ENCODE results near the gene GAL.

The GAL gene

DNA sequence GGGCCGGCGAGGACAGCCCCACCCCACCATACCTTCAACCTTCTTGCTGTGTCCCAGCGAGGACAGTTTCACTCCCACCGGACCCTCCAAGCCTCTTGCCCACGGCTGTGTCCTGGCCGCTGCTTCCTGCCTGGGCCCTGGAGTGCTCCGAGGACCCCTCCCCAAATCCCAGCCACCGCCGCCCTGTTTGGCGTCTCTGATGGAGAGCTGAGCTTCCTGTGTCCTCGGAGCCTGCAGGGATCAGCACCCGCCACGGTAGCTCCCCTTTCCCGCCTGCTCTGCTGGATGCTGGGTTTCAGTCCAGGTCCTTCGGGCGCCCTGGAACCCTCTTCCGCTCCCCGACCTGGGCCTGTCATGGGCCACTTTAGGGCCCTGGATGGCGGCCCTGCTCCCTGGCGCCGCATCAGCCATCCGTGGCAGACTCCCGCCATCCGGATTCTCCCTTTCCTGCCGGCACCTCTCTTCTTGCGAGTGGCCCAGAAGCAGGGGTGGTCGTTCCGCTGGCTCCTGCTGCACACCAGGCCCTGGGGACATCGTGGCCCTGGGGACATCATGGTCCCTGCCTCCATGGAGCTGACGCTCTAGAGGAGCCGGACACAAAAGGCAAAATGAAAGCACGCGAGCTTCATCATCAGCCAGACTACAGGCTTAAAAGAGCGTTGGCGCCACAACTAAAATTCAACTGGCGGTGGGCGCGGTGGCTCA lies 34.3 kb upstream of the GAL start:
- TF ChIP-seq, protein P1, sequence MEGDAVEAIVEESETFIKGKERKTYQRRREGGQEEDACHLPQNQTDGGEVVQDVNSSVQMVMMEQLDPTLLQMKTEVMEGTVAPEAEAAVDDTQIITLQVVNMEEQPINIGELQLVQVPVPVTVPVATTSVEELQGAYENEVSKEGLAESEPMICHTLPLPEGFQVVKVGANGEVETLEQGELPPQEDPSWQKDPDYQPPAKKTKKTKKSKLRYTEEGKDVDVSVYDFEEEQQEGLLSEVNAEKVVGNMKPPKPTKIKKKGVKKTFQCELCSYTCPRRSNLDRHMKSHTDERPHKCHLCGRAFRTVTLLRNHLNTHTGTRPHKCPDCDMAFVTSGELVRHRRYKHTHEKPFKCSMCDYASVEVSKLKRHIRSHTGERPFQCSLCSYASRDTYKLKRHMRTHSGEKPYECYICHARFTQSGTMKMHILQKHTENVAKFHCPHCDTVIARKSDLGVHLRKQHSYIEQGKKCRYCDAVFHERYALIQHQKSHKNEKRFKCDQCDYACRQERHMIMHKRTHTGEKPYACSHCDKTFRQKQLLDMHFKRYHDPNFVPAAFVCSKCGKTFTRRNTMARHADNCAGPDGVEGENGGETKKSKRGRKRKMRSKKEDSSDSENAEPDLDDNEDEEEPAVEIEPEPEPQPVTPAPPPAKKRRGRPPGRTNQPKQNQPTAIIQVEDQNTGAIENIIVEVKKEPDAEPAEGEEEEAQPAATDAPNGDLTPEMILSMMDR (IDR thresholded peaks at IDR 0.05; ENCODE audit: low read depth, low read length), result no peak
- Histone ChIP-seq H3K27ac (no peak overlapping the region), H3K36me3 (no peaks in the 10 kb centered on the region), H3K9me3 (ENCODE audit: severe bottlenecking) (peaks cover 10% of the 10 kb centered on the region), H3K4me3 (ENCODE audit: low read depth, low read length) (no peak overlapping the region), H3K27me3 (ENCODE audit: insufficient read depth, low read depth, severe bottlenecking) (no peaks in the 10 kb centered on the region)
- peak; percentile 30 for DNase-seq

DNA sequence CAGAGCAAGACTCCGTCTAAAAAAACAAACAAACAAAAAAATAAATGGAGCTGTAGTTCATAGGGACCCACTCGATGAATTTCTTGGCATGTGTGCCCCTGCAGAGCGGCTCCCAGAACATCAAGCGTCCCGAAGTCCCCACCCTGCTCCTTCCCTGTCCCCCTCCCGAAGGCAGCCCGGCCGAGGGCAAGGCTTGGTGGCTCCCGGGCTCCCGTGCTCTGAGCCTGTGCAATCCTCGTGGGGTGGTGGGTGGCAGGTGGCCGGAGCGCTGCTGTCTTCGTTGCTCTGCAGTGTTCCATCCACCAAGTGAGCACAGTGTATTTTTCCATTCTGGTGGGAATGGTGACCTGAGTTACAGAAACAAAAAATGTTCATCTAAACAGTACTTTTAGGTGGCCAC lies 33.5 kb upstream of the GAL start:
- Histone ChIP-seq H3K9me3 (ENCODE audit: severe bottlenecking) (peaks cover 12% of the 10 kb centered on the region), H3K4me3 (ENCODE audit: low read depth, low read length) (no peak overlapping the region), H3K36me3 (no peaks in the 10 kb centered on the region), H3K27me3 (ENCODE audit: insufficient read depth, low read depth, severe bottlenecking) (no peaks in the 10 kb centered on the region), H3K27ac (no peak overlapping the region)
- DNase-seq, result no peak
- TF ChIP-seq, protein P1 (IDR thresholded peaks at IDR 0.05; ENCODE audit: low read depth, low read length), result no peak

DNA sequence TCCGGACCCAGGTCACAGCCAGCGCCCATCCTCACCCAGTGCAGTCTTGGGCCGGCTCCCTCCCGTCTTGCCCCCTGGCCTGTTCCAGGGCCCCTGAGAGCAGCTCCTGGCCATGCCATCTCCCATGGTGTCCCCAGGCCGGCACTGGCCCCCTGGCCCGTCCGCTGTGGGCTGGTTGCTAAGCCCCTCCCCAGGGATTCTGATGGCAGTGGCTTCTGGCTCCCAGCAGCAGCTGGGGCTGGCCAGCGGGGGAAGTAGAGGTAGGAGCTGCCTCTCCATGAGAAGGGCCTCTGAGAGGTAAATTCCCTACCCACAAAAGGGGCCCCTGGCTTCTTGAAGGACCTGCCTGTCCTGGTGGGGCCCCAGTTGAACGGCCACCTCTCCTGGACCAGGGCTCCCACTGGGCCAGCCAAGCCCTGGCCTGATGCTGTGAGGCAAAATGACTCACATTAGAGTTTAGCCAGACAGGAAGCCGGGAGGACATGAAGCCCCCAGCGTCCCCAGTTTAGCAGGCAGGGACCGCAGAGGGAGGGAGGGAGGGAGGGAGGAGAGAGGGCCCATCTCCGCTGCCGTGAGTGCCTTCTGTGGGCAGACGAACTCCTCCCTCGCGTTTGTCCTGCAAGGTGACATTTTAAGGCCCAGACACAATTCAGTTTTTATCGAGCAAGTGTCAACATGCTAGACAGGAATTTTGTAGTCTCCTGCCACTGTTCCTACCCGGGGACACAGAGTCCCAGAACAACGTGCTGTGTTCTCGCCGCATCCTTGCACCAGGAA lies 32.9 kb upstream of the GAL start:
- no peak overlapping the region for H3K4me3 ChIP-seq (ENCODE audit: low read depth, low read length)
- DNase-seq, result no peak
- no peak overlapping the region for H3K27ac ChIP-seq
- TF ChIP-seq, protein P1 (IDR thresholded peaks at IDR 0.05; ENCODE audit: low read depth, low read length), result no peak
- H3K9me3 ChIP-seq (ENCODE audit: severe bottlenecking), result peaks cover 12% of the 10 kb centered on the region
- H3K27me3 ChIP-seq (ENCODE audit: insufficient read depth, low read depth, severe bottlenecking), result no peaks in the 10 kb centered on the region
- H3K36me3 ChIP-seq, result no peaks in the 10 kb centered on the region

DNA sequence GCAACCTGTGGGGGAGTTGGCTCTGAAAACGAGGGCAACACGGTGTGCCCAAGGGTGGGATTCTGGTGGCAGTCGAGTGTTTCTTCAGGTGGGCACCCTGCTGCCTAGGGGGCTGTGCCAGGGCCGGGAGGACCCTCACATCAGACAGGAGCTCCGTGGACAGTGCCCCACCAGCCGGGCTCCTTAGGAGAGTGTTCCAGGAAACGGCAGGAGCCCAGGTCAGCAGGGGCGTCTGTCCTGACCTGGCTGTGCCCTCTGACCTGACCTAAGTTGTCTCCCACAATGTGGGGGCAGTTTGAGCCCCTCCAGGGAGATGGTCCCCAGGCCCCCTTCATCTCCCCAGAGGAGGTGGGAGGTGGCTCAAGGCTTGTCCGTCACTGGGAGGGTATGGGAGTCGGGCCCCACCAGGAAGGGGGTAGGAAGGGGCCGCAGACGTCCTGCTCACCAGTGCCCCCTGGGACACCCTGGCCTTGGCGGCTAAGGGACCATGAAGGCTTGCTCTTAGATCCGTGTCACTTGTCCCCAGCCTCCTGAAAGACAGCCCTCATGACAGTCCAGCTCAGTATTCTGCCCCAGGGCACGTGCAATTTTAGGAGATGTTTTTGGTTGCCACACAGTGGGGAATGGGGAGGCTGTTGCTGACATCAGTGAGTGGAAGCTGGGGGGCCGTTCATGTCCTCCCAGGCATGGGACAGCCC lies 32.2 kb upstream of the GAL start:
- Histone ChIP-seq H3K9me3 (ENCODE audit: severe bottlenecking) (peaks cover 8% of the 10 kb centered on the region), H3K27ac (no peak overlapping the region), H3K27me3 (ENCODE audit: insufficient read depth, low read depth, severe bottlenecking) (no peaks in the 10 kb centered on the region), H3K4me3 (ENCODE audit: low read depth, low read length) (no peak overlapping the region), H3K36me3 (no peaks in the 10 kb centered on the region)
- TF ChIP-seq, protein P1 (IDR thresholded peaks at IDR 0.05; ENCODE audit: low read depth, low read length), result no peak
- DNase-seq, result no peak

DNA sequence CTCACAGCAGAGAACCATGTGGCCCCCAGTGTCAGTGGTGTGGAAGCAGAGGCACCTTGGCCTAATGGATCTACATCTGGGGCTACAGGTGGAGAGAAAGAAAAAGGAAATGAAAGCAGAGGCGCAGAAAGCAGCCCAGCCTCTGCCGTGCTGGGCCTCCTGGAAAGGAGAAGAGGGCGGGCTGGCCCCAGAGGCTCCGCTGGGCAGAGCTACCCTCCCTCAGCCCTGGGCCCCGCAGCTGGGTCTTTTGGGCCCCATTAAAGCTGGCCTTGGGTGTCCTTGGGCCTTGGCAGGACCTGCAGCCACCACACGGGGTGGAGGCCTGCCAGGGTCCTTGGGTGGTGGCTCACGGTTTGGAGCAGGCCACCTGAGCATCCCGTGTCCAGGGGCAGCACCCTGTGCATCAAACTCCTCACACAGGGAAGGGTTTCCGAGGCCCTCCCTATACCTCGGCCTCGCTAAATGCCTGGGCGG lies 31.6 kb upstream of the GAL start:
- H3K27me3 ChIP-seq (ENCODE audit: insufficient read depth, low read depth, severe bottlenecking), result no peaks in the 10 kb centered on the region
- peaks cover 6% of the 10 kb centered on the region for H3K9me3 ChIP-seq (ENCODE audit: severe bottlenecking)
- H3K4me3 ChIP-seq (ENCODE audit: low read depth, low read length), result no peak overlapping the region
- TF ChIP-seq, protein P1 (IDR thresholded peaks at IDR 0.05; ENCODE audit: low read depth, low read length), result no peak
- DNase-seq, result no peak
- no peaks in the 10 kb centered on the region for H3K36me3 ChIP-seq
- no peak overlapping the region for H3K27ac ChIP-seq

Measured in WERI-Rb-1 (cell line).